Fibroblast of villous mesenchyme (primary cell): ENCODE measurements around the gene PLB1. TPM values are rescaled to one million over a fixed set of nuclear protein-coding genes. Genes with fewer than 3 reads are reported as not detected.

Source experiments
- DNase-seq: peaks from one replicate; pipeline ENCODE4 v3.0.0-alpha.2; 2010; ENCODE audit warnings: low read depth
- H3K4me3 ChIP-seq: 2 replicates; pipeline ENCODE4 v1.5.1; 2011; ENCODE audit warnings: low read depth, mild to moderate bottlenecking, low read length
- CTCF ChIP-seq: IDR thresholded peaks from 2 replicates; pipeline ENCODE4 v1.5.1; 2012; ENCODE audit warnings: low read depth, mild to moderate bottlenecking, low read length; ENCODE audit not compliant: insufficient read depth
- total RNA-seq: library from RNA; depleted of rRNA; stranded (reverse); fragments of >200 nt; gene quantifications from 2 replicates; pipeline ENCODE4 v1.2.3, GENCODE V29; 2012

PLB1 gene
- total RNA-seq, 1 donor, result 3.0 TPM

- DNase-seq, result no peak
- H3K4me3 ChIP-seq, result no peak overlapping the region
- TF ChIP-seq CTCF, result no peak
Measured at GRCh38 chr2:28652217-28652616, 156.4 kb downstream of the PLB1 start.

GRCh38 chr2:28653892-28654662 is 158.2 kb downstream of the PLB1 start:
- DNase-seq, result no peak
- TF ChIP-seq CTCF, result no peak
- H3K4me3 ChIP-seq, result no peak overlapping the region

- no peak overlapping the region for H3K4me3 ChIP-seq
- TF ChIP-seq CTCF, result no peak
- peak; percentile 59 for DNase-seq
Measured at GRCh38 chr2:28654663-28655320, 158.9 kb downstream of the PLB1 start.

DNA sequence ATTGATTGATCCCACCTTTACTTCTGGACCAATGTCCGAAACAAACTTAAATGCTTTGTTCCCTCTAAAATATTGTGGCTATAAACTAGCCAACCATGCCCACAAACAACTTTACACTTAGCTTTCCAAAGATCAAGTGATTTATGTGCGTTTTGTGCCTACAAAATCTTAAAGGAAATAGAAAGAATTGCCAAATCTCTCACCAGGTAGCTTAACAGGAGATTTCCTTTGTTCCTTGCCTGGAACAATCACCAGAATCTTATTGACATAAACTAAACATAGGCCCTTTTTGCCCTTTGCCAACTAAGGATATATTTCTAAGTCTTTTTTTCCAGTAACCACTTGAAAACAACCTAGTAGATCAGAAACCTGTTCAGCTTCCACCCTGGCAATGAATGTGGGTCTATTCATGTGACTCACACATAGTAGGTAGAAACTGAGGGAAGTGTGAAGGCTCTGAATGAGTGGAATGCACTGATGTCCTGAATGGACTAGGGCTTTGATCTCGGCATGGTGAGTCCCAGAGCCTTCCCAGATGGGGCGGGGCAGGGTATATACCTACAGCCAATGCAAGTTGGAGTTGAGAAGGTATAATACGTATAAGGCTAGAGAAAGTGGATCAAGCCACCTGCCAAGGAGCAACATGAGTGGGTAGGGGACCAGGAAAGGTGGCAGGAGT is 161.2 kb downstream of the PLB1 start:
- H3K4me3 ChIP-seq, result no peak overlapping the region
- no peak for TF ChIP-seq CTCF
- no peak for DNase-seq

DNA sequence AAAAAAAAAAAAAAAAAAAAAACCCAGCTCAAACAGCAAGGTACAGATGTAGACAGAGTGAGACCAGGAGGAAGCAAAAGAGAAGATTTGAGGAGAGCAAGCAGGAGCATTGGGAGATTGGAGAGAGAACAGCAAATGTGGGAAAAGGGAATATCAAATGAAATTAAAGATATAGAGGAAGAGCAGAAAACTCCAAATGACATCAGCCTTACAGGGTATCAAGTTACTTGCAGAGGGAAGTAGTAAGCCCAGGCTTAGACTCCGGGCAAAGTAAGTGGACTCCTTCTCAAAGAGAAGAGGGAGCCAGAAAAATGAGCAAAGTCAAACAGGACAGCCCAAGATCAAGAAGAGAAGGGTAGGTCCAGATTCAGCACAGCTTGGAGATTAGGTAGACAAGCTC is 162.5 kb downstream of the PLB1 start:
- peak; percentile 77 for DNase-seq
- no peak overlapping the region for H3K4me3 ChIP-seq
- TF ChIP-seq CTCF, result no peak

DNA sequence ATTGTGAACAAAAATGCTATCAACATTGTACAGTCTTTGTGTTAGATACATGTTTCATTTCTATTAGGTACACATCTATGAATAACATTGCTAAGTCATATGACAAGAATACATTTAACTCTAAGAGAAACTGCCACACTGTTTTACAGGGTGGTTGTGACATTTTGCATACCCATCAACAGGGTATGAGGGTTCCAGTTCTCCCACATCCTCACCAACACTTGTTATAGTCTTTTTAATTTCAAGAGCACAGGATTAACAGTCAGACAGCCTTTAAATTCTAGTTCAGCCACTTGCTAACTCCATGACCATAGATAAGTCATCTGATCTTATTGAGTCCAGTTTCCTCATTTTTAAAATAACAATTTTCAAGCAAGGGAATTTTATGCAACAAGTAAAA is 163.3 kb downstream of the PLB1 start:
- no peak for DNase-seq
- no peak for TF ChIP-seq CTCF
- no peak overlapping the region for H3K4me3 ChIP-seq
